Subcutaneous abdominal adipose tissue (tissue), 5 donors: ENCODE data around the gene PREX1.

Experiments
- H3K27ac ChIP-seq: one replicate; pipeline ENCODE4 v1.7.0; 2013; ENCODE audit warnings: low read depth, mild to moderate bottlenecking, inconsistent platforms, low read length, moderate library complexity
- H3K27me3 ChIP-seq, 5 donors: one replicate each; pipeline ENCODE4 v1.7.0; 2013; ENCODE audit warnings: low read length in 5 of 5, inconsistent platforms in 1 of 5; ENCODE audit not compliant: control insufficient read depth in 5 of 5, insufficient read depth in 4 of 5
- H3K36me3 ChIP-seq, 5 donors: one replicate each; pipeline ENCODE4 v1.7.0; 2013; ENCODE audit warnings: low read length in 5 of 5; ENCODE audit not compliant: control insufficient read depth in 5 of 5, insufficient read depth in 5 of 5
- H3K4me1 ChIP-seq, 5 donors: one replicate each; pipeline ENCODE4 v1.7.0; 2013; ENCODE audit warnings: low read length in 5 of 5, mild to moderate bottlenecking in 3 of 5, moderate library complexity in 1 of 5; ENCODE audit not compliant: control insufficient read depth in 5 of 5, insufficient read depth in 5 of 5
- H3K4me3 ChIP-seq, 5 donors: one replicate each; pipeline ENCODE4 v1.7.0; 2013; ENCODE audit warnings: low read length in 5 of 5, low read depth in 1 of 5
- H3K9ac ChIP-seq, 5 donors: one replicate each; pipeline ENCODE4 v1.7.0; 2013; ENCODE audit warnings: low read length in 5 of 5, mild to moderate bottlenecking in 4 of 5, moderate library complexity in 3 of 5
- H3K9me3 ChIP-seq, 5 donors: one replicate each; pipeline ENCODE4 v1.7.0; 2013; ENCODE audit warnings: low read length in 5 of 5; ENCODE audit not compliant: control insufficient read depth in 5 of 5
- donor health status: healthy.
- donor health status: healthy.
- donor health status: healthy.
- donor health status: healthy.
- donor health status: healthy.

The PREX1 gene

DNA sequence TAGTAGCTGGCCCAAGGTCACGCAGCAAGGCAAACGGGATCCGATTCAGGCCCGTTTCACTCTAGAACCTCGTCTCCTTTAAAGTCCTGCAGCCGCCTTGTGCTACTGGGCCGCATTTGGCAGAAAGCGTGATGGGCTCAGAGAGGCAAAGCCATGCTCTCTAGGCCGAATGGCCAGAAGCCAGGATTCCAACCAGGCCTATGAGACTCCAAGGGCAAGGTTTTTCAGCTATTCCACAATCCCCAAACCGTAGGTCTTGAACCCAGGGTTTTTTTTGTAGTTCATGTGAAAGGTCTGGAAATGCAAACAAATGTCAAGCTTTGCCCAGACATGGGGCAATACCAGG, 174.1 kb downstream of the PREX1 start:
- no peak overlapping the region for H3K4me3 ChIP-seq
- H3K27me3 ChIP-seq, result peaks cover 0 to 15% (median 6%) of the 10 kb centered on the region in 5 donors
- peaks cover 0 to 11% (median 4%) of the 10 kb centered on the region in 5 donors for H3K4me1 ChIP-seq
- H3K9ac ChIP-seq, result no peak overlapping the region
- H3K27ac ChIP-seq, result no peak overlapping the region
- H3K9me3 ChIP-seq, result no peaks in the 10 kb centered on the region
- peaks cover 0 to 98% (median 52%) of the 10 kb centered on the region in 5 donors for H3K36me3 ChIP-seq

DNA sequence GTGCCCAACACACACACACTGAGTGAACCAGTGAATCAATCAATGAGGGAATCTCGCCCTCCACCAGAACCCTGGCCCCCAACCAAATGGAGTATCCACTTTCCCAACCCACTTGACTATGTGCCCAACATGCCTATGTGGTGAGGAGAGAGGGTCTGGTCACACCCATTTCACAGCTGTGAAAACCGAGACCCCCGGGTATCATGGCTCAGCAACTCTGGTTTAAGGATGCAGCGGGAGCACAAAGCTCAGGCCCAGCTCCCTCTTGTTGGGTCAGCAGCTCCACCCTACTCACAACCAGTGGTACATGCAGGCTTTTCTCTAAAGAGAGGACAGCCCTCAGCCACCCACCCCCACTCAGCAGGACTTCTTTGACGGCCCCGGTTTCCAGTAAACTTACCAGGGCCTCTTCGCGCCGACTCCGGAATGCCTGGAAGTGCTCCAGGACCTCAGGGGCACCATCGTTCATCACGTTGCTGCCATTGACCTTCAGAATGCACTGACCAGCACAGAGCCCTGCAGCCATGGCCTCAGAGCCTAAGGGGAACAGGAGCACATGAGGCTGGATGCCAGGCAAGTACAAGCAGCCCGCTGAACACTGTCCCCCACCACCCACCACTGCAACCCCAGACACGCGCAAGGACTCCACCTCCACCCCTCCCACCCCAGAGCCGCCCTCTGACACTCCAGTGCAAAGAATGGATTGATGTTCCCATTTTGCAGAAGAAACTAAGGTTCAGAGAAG, 174.7 kb downstream of the PREX1 start:
- Histone ChIP-seq H3K4me1 (peaks cover 0 to 11% (median 4%) of the 10 kb centered on the region in 5 donors), H3K9ac (no peak overlapping the region), H3K27me3 (peaks cover 0 to 15% (median 2%) of the 10 kb centered on the region in 5 donors), H3K9me3 (no peaks in the 10 kb centered on the region), H3K27ac (no peak overlapping the region), H3K36me3 (peaks cover 0 to 98% (median 57%) of the 10 kb centered on the region in 5 donors), H3K4me3 (no peak overlapping the region)

DNA sequence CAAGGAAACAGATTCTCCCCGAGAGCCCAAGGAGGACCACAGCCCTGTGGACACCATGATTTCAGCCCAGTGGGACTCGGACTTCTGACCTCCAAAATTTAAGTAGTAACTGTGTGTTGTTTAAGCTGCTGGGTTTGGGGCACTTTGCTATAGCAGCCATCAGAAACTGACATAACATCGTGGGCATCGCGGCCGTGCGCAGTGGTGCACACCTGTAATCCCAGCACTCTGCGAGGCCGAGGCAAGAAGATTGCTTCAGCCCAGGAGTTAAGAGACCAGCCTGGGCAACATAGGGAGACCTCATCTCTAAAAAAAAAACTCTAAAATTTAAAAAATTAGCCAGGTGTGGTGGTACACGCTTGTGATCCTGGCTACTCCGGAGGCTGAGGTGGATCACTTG, 175.8 kb downstream of the PREX1 start:
- H3K36me3 ChIP-seq, result peaks cover 0 to 90% (median 55%) of the 10 kb centered on the region in 5 donors
- H3K9me3 ChIP-seq, result no peaks in the 10 kb centered on the region
- peaks cover 0 to 11% (median 0%) of the 10 kb centered on the region in 5 donors for H3K27me3 ChIP-seq
- H3K4me3 ChIP-seq, result no peak overlapping the region
- H3K4me1 ChIP-seq, result peaks cover 0 to 8% (median 4%) of the 10 kb centered on the region in 5 donors
- no peak overlapping the region for H3K9ac ChIP-seq
- no peak overlapping the region for H3K27ac ChIP-seq

DNA sequence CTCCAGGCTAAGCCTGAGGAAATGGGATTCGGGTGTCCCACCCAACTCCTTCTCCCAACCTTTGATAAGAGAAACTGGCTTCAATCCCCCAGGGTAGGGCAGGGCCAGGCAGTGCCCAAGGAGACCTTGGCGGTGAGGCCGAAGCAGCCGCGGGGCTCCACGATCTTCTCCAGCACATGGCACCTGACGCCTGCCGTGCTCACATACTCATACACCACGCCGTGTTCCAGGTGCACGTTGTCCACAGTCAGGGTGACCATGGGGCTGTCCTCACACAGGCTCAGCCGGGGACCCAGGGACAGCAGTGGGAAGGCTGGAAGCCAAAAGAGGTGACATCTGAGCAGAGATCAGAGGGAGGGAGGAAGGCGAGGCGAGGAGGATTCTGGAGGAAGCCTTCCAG, 176.5 kb downstream of the PREX1 start:
- H3K4me3 ChIP-seq, result no peak overlapping the region
- H3K4me1 ChIP-seq, result peaks cover 0 to 8% (median 4%) of the 10 kb centered on the region in 5 donors
- H3K9me3 ChIP-seq, result no peaks in the 10 kb centered on the region
- peaks cover 0 to 89% (median 54%) of the 10 kb centered on the region in 5 donors for H3K36me3 ChIP-seq
- no peak overlapping the region for H3K27ac ChIP-seq
- H3K27me3 ChIP-seq, result peaks cover 0 to 11% (median 0%) of the 10 kb centered on the region in 5 donors
- no peak overlapping the region for H3K9ac ChIP-seq

DNA sequence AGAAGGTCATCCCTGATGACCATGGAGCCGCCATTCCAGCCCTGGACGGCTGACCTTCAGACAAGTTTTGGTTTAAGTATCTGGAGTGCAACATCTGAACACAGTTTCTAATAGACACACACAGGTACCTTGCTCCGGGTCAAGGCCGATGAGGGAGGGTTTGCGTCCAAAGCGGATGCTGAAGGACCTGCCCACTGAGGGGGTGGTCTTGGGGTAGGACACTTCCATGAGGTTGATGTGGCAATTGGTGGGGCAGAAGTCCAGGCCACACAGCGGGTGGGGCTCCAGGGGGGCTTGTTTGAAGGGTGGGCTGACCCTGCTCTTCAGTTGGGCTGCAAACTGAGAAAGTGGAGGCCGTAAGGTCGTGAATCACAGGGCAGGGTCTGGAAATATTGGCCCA, 177.9 kb downstream of the PREX1 start:
- Histone ChIP-seq H3K9me3 (no peaks in the 10 kb centered on the region), H3K27me3 (peaks cover 0 to 14% (median 0%) of the 10 kb centered on the region in 5 donors), H3K36me3 (peaks cover 0 to 89% (median 55%) of the 10 kb centered on the region in 5 donors), H3K27ac (no peak overlapping the region), H3K4me1 (peaks cover 0 to 8% (median 4%) of the 10 kb centered on the region in 5 donors), H3K4me3 (no peak overlapping the region), H3K9ac (no peak overlapping the region)

DNA sequence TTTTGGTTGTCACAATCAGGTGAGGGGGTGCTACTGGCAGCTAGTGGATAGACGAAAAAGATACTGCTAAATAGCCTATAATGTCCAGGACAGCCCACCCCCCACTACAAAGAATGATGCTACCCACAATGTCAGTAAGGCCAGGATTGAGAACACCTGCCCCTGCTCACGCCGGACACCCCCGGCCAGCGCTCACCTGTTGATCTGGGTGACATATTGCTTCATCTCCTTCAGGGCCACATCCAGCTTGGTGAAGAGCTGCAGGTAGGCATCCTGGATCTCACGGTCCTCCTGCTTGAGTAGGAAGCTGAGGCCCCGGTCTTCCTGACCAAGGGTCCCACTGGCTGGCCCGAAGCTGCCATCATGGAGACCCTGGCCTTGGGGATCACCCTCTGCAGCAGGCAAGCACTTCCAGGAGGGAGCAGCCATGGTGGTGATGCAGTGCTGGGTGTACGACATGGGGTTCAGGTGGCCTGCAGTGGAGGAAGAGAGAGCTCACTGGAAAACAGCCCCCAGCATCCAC, 178.6 kb downstream of the PREX1 start:
- peaks cover 0 to 14% (median 0%) of the 10 kb centered on the region in 5 donors for H3K27me3 ChIP-seq
- no peak overlapping the region for H3K27ac ChIP-seq
- H3K36me3 ChIP-seq, result peaks cover 0 to 89% (median 53%) of the 10 kb centered on the region in 5 donors
- no peaks in the 10 kb centered on the region for H3K9me3 ChIP-seq
- H3K9ac ChIP-seq, result no peak overlapping the region
- H3K4me3 ChIP-seq, result no peak overlapping the region
- H3K4me1 ChIP-seq, result peaks cover 0 to 8% (median 4%) of the 10 kb centered on the region in 5 donors

DNA sequence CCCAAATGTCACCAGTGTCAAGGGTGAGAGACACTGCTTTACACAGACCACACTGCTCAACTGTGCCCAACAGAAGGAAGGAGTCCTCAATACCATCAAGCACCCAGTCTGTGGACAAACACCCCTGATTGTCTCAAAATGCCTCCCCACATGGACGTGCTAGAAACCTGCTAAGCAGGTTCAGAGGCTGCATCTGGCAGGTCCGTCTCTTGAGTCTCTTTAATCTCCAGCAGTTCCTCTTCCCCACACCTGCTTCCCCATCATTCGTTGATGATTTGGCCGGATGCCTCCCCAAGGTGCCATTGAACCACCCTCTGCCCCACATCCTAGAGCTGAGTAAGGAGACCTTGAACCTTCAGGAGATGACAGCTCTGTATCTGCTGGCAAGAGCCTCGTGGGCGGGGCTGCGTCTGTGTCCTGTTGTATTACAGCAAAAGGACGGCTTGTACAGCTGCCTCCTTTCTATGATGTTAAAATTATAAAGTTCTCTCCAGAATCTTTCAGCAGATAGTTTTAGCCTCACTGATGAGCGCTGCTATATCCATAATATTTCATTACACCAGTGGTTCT, 179.2 kb downstream of the PREX1 start:
- peaks cover 0 to 14% (median 0%) of the 10 kb centered on the region in 5 donors for H3K27me3 ChIP-seq
- H3K36me3 ChIP-seq, result peaks cover 0 to 88% (median 51%) of the 10 kb centered on the region in 5 donors
- H3K9me3 ChIP-seq, result no peaks in the 10 kb centered on the region
- peaks cover 0 to 4% (median 1%) of the 10 kb centered on the region in 5 donors for H3K4me1 ChIP-seq
- H3K4me3 ChIP-seq, result no peak overlapping the region
- H3K27ac ChIP-seq, result no peak overlapping the region
- no peak overlapping the region for H3K9ac ChIP-seq

DNA sequence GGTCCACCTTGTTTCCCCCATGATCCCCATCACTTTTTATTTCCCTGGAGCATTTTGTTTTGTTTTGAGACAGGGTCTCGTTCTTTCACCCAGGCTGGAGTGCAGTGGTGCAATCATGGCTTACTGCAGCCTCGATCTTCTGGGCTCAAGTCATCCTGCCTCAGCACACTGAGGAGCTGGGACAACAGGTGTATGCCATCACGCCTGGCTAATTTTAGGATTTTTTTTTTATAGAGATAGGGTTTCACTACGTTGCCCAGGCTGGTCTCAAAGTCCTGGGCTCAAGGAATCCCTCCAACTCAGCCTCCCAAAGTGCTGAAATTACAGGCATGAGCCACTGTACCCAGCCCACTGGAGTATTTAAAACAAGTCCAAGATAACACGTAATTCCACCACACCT, 179.9 kb downstream of the PREX1 start:
- H3K36me3 ChIP-seq, result peaks cover 0 to 82% (median 49%) of the 10 kb centered on the region in 5 donors
- no peak overlapping the region for H3K9ac ChIP-seq
- H3K4me1 ChIP-seq, result peaks cover 0 to 3% (median 0%) of the 10 kb centered on the region in 5 donors
- H3K27me3 ChIP-seq, result peaks cover 0 to 14% (median 0%) of the 10 kb centered on the region in 5 donors
- no peak overlapping the region for H3K4me3 ChIP-seq
- H3K27ac ChIP-seq, result no peak overlapping the region
- H3K9me3 ChIP-seq, result no peaks in the 10 kb centered on the region

DNA sequence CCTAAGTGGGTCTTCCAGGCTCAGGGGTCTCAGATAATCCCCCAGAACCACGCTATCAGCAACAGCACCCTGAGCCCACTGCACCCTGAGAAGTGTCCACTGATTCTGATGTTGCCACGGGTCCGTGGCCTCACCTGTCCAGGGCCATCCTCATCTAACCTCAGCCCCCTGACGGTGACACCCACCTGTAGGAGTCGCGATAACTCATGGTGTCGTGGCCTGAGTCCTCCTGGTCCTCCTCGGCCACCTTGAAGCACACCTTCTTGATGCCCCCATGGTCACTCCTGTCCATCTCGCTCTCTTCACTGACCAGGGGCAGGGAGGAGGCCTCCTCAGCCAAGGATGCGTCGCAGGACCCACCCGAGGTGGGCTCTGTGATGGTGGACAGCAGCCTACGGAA, 182.1 kb downstream of the PREX1 start:
- Histone ChIP-seq H3K4me3 (no peak overlapping the region), H3K9ac (no peak overlapping the region), H3K4me1 (no peaks in the 10 kb centered on the region), H3K9me3 (no peaks in the 10 kb centered on the region), H3K27ac (no peak overlapping the region), H3K27me3 (peaks cover 0 to 12% (median 0%) of the 10 kb centered on the region in 5 donors), H3K36me3 (peaks cover 0 to 73% (median 43%) of the 10 kb centered on the region in 5 donors)

DNA sequence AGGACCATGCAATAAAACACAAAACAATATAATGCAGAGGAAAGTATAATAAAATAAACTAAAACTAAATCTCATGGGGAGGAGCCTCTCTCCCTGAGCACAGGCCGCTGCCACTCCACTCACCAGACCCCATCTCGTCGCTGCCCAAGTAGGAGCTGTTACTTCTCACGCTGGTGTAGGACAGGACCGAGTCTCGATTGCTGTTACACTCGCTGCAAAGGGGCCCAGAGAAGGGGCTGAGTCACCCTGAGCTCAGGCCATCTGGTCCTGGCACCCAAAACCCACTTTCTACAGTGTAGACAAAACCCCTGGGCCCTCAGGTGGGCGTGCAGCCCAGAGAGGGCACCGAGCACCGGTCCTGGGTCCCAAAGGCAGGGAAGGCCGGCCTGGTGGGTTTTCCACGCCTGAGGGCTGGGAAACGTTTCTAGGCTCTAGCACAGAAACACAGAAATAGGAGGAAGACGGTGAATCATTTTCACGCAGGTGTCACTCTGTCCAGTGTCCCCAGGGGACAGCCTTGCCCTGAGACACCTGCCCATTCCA, 183.4 kb downstream of the PREX1 start:
- peaks cover 0 to 10% (median 0%) of the 10 kb centered on the region in 5 donors for H3K27me3 ChIP-seq
- H3K4me3 ChIP-seq, result no peak overlapping the region
- peaks cover 0 to 73% (median 43%) of the 10 kb centered on the region in 5 donors for H3K36me3 ChIP-seq
- no peaks in the 10 kb centered on the region for H3K9me3 ChIP-seq
- no peaks in the 10 kb centered on the region for H3K4me1 ChIP-seq
- no peak overlapping the region for H3K9ac ChIP-seq
- no peak overlapping the region for H3K27ac ChIP-seq
